SH-SY5Y (cell line): ENCODE data around the gene IBTK.

ENCODE experiments used
- GATA2 ChIP-seq: IDR thresholded peaks from 2 replicates; pipeline ENCODE4 v1.6.1; 2011; ENCODE audit warnings: mild to moderate bottlenecking, low read depth, low read length
- GATA3 ChIP-seq: IDR thresholded peaks from 2 replicates; pipeline ENCODE4 v1.6.1; 2011; ENCODE audit warnings: low read depth, mild to moderate bottlenecking, low read length, moderate library complexity

The IBTK gene

GRCh38 chr6:82172594-82172993 lies 75.0 kb downstream of the IBTK start:
- TF ChIP-seq GATA3 (no peak), GATA2 (no peak)

DNA sequence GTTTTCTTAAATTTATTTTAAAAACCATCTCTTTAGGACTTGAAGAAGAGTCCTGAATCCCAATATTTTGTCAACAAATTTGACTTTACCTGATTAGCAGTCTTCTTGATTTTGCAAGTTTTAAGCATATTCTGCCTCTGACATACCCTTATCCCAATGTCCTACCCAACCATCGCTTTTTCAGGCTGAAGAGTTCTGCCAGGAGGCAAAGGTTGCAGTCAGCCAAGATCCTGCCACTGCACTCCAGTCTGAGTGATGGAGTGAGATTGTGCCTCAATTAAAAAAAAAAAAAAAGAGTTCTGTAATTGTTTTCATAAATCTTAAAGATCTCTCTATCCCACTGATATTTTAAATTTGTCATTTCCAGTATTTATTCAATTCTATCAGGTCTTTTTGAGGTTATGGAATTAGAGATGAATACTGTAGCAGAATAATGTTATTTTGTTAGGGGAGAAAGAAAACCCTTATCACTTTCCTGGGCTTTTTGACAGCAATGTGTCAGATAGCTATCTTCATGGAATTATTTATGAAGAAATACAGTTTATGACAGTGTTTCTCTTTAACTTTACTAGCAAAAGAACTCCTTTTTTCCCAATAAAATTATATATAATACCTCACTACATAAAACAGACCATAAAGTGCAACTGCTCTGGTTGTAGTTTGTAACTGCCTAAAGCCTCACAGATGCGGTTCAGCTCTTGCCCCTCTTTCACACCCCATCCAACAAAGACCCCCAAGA lies 78.2 kb downstream of the IBTK start:
- TF ChIP-seq GATA2 (no peak; the same call in none of the 2 replicates), GATA3 (peak; percentile 80)

- TF ChIP-seq GATA2 (peak; percentile 8; the same call in 1 of the 2 replicates), GATA3 (no peak)
These were observed 81.1 kb downstream of the IBTK start for GRCh38 chr6:82166493-82166892.

- TF ChIP-seq GATA3 (no peak), GATA2 (no peak)
These were observed 87.1 kb downstream of the IBTK start for GRCh38 chr6:82160255-82160990.

DNA sequence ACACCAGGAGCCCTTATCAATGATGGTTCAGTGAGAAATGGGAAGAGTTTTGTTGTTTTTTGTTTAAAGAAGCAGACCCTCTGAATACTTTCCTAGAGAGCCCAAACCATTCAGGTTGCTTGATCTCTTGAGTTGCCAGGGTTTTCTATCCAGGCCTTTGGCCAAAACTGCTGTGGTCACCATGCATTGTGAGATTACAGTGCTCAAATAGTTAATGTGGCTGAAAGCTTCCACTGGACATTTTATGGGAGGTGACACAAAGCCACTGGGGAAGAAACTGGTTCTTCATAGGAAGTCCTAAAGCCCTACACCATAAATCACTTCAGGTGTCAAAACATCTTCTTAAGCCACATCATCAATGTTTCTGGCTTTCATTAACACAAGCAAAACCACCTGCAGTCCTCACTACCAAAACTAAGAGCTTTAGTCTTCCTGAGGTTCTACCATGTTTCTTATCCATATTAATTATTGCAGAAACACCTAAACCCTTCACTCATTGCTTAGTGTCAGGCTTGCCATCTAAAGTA lies 101.6 kb downstream of the IBTK start:
- TF ChIP-seq GATA2 (no peak), GATA3 (no peak)

DNA sequence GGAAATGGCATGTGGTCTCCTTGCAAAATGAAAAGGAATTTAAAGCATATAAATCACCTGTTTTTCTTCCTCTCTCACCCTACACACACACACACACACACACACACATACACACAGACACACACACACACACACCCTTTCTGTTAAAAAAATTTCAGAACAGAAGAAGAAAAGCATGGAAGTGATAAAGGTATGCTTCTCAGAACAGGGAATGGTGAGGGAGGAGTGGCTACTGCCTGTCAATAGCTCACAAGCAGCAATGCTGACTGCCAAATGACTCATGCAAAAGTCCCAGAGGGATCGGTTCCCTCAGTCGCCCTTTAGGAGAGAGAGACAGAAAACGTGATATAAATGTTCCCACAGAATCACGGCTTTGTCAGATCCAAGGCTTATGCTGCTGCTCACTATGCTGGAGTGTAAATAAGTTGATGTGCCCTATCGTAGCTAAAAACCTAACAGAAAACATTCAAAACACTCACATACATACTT lies 102.6 kb downstream of the IBTK start:
- TF ChIP-seq GATA2: peak; percentile 25; the same call in 1 of the 2 replicates
- TF ChIP-seq GATA3: no peak

DNA sequence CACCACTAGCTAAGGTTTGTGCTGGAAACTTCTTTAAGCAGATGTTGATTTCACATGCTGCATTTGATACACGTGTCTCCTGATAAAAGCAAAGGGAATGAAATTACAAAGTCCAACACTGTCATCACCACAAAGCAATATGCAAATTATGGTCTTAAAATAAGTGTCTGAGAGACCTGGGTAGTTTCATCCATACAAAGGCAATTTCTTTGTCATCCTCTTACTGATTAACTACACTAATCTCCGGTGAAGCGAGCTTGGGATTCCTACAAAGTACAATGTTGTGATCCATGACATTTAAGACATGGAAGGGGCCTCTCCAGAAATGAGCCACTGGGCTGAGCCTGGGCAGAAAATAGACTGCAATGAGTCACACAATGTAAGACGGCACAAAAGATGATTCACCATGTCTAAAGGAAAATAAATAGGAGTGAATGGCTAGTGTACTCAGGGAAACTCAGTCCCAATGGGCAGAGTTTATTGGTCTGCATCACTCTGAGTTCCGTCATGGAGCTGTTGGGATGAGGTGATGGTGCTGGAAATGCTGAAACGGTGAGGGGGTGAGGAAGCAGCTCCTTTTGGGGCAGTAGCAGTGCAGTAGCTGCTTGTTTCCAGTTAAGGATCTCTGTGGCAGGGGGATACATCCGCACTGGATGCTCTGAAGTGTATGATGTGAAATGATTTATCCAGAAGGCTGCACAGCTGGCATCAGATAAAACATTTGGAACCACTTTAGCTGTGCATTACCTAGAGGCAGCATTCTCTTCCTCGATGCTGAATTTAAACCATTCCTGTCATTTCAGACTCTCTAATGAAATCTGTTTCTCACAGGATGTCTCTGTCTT lies 103.3 kb downstream of the IBTK start:
- TF ChIP-seq GATA2 (peak; percentile 98), GATA3 (peak; percentile 92)

DNA sequence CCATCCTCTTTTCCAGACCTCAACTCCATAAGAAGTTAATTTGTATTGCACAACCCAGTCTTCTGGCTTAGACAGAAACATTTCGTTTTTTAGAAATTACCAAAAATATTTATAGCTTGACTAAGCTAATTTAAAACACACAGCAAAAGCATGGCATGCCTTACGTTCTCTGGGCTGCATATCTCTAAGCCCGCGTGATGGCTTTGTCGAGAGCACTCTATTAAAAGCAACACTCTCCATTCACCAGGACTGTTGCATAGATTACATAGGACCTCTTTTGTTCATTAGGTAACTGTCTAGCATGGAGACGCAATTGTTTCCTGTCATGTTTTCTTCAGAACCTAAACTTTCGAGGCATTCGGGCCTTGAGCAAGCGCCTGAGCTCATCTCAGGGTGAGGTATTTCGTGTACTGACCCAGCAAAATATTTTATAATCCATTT lies 104.5 kb downstream of the IBTK start:
- TF ChIP-seq GATA2 (no peak), GATA3 (no peak)

DNA sequence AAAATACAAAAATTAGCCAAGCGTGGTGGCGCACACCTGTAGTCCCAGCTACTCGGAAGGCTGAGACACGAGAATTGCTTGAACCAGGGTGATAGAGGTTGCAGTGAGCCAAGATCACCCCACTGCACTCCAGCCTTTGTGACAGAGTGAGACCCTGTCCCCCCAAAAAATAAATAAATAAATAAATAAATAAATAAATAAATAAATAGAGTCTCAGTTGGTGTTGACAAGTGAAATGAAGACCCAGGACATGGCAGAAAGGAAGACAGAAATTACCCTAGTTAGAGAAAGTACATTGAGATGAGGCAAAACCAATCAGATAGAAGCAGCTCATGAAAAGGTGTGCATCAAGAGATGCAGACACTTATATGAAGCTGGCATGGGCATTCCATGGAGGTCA lies 105.0 kb downstream of the IBTK start:
- TF ChIP-seq GATA2 (no peak), GATA3 (no peak)

- no peak for TF ChIP-seq GATA2
- no peak for TF ChIP-seq GATA3
These were observed 109.3 kb downstream of the IBTK start for GRCh38 chr6:82138075-82138791.

DNA sequence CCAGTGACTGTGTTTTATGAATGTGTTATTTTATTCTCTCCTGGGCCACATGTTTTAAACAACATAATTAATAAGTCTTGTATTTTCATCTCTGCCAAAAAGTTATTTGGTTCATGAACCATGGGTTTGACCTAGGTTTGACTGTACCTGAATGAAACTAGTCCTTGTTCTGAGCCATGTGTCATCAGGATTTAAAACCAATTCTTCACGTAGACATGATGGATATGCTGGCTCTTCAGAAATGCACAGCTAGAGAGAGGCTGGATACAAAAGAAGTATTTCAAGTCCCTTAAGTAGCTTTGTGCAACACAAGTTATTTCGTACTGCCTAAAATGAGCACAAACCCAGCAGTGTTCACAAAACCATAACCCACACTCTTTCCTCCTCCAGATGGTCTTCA lies 116.1 kb downstream of the IBTK start:
- TF ChIP-seq GATA2 (no peak), GATA3 (no peak)

DNA sequence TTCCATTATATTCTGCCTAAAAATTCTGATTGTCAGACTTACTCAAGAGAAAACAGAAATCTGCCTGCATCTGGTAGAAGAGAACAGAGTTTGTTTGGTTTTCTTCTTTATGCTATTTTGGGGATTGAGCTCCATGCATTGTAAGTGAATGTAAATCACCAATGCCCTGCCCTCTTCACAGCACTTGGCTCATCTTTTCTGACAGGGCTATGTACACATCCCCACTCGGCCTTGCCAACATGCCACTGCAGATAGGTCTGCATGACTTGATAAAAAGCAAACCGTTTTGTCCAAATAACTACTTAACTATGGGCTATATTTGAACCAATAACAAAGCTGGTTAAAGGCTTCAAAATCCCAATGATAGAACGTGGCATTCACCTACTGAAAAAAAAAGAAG lies 117.7 kb downstream of the IBTK start:
- no peak for TF ChIP-seq GATA2
- no peak for TF ChIP-seq GATA3

DNA sequence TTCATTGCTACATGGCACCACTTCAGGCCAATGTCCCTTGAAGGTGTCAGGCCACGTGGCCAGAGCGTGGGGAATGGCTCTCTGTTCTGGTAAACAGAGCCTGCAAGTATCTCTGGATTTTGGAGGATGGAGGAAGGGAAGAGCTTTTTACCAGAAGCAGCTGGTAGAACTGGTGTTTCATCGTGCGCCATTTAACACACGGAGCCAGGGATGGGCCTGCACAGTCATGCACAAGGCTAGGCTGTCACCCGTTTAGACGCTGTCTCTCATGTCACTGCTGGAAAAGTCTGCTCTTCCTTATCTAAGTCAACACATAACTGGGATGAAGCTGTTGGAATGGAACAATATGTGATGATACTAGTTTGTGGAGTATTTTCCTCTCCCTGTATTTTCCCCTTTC lies 123.9 kb downstream of the IBTK start:
- TF ChIP-seq GATA3 (no peak), GATA2 (no peak)
